Fibroblast of skin of scalp (primary cell): ENCODE data around the gene GNPDA1.
A peak's percentile ranks its signal among the peaks of the same experiment; 100 is the strongest.

ENCODE experiments used
- DNase-seq: peaks from one replicate; pipeline ENCODE4 v3.0.0-alpha.2; 2013

GNPDA1 gene

DNA sequence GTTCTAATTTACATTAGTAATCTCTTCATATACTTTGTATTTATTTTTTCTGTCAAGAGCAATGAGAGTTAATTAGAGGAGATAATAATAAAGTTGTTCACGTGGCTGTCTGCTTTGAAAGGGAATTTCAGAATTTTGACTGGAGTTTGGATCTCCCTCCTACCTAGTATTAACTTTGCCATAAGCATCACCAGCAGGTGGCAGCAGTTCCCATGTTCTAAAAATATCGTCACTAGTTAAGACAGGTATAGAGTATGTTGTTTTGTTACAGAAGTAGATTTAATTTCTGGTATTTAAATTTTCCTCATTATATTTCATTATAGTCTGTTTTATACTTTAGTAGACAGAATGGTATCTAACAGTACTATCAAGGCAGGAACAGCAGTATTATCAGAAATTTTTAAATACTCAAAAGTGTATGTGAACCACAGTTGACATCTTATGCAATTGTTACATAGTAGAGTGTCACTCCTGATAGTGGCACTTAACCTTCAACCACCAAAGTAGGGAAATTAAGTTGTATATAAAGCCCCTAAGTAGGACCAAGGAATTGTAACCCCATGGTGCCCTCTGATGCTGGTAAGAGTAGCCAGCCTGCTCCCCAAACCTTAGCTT, 20.4 kb downstream of the GNPDA1 start:
- peak; percentile 57 for DNase-seq

DNA sequence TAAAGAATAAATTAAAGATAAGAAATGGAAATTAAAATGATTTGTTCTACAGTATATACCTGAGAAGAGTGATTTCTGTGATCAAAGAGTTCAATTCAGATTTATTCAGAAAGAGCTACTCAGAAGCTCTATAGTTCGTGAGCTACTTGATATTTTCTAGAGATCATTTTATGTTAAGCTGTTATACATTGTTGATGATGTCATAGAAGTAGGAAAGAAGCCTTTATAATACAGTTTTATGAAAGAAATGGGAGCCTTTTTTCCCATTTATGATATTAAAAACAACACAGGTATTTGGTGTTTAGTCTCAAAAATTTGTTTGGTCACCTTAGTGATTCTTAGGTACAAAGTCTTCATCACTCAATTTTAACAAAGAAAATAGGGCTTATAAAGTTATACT, 23.1 kb downstream of the GNPDA1 start:
- DNase-seq = no peak

DNA sequence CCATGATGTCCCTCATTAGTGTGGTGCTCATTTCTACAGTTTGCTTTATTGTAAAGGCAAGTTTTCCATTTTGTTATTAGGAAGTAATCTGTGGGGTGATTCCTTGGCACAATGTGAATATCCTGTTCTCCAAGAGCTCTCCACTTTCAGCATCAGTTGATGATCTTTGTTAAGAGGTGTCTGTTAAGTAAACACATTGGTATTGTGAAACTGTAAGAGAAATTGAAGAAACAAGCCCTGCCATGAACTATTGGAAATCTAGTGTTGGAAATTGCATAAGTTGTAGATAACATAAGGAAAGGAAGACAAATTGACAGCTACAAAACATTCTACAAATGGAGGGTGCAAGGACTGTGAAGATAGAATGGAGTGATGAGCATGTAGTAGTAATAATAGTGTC, 26.8 kb downstream of the GNPDA1 start:
- no peak for DNase-seq

DNA sequence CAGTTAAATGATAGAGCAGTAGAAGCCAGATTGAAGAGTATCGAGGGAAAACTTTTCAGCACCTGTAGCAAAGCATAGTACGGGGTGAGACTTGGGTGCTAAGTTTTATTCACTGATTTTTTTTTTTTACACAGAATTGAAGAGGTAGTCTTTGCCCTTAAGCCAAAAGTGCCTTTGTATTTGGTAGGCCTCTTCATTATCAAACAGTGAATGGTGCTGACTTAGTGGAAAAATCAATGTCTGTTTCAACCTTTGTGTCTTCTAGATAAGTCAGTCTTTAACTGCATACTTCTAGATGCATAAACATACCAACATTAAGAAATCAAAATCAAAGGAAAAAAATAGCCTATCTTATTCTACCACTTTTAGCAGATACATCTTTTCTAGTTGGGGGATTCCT, 30.2 kb downstream of the GNPDA1 start:
- DNase-seq = no peak

DNA sequence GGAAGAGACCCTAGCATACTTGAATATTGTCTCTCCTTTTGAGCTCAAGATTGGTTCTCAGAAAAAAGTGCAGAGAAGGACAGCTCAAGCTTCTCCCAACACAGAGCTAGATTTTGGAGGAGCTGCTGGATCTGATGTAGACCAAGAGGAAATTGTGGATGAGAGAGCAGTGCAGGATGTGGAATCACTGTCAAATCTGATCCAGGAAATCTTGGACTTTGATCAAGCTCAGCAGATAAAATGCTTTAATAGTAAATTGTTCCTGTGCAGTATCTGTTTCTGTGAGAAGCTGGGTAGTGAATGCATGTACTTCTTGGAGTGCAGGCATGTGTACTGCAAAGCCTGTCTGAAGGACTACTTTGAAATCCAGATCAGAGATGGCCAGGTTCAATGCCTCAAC, 34.4 kb downstream of the GNPDA1 start:
- no peak for DNase-seq

DNA sequence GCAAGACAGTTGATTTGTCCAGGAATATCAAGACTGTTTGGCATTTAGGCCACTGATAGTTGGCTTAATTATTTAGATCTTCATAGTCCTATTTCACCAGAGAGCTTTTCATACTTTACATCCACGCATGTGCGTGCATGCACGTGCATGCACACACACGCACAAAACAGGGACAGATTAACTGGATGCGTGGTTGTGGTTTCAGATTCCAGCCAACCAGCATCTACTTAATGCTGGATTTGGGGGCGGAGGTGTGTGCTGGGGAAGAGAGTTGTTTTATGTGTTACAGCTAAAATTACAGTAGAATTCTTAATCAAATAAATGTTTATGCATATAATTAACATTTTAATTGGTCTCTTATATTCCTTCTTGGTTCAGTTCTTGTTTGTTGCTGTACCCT, 36.7 kb downstream of the GNPDA1 start:
- no peak for DNase-seq

DNA sequence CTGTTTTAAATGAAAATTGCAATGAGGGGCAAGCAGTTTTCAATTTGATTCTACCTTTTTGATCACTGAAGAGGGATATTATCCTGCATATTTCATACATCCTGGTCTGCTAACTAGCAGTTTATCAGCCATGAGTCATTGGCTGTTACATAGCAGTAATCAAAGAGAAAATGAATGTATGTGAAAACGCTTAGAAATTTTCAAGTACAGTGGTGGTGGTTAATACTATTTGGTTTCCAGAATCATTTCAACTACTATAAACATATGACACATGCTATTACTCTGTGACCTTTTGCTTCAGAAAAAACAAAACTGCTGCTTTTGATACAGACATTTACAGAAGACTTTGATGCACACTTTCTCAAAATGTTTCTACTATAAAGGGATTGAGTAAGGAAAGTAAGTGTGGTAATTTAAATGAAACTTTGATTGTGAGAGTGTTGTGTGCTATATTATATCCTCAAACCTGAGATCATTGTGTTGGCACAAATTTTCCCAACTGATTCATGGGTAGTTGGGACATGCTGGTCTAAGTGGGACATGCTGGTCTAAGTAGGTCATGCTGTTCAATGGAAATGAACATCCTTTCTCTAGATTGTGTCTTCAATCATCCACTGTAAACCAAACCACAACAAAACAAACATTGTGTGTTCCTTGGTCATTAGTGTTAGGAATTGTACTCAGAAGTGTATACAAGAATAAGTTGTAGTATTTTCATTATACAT, 38.8 kb downstream of the GNPDA1 start:
- peak; percentile 17 for DNase-seq

DNA sequence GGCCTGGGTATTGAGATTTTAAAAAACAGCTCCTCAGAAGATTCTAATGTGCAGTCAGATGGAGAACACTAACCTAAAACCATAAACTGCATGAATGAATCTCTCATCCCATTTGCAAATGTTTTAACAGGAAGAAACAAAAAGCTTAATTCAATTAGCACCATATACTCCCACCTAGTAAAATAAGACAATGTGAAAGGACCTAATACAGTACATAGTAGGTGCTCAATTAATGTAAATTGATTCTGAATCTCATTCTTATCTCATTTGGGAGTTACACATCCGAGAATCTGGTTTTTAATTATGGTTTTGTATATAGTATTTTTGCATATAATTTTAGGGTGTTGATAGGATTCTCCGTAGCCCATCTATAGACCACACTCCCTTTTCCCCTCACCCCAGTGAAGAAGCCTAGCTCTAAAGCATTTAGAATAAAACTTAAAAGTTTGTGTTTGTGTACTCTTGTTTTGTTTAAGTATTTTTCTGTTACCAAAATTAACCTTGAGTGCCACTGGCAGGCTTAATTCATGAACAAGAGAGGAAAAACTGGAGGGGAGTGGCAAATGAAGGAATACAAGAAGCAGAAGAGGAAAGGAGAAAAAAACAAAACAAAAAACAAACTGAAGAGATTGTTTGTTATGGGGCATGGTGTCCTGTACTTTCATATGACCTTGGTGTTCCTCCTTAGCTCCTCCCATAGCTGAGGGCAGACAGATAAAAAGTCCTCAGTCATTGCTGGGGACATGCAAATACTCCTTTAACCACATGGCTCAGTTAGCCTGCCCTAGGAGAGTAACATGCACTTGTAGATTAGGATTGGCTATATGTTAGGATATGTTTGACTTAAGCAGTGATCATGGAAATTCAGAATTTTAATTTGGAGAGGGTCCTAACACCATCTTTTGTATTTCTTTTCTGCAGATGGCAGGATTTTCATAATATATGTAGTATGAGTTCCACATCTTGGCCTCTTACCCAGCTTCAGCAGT, 42.8 kb downstream of the GNPDA1 start:
- peak; percentile 7 for DNase-seq

DNA sequence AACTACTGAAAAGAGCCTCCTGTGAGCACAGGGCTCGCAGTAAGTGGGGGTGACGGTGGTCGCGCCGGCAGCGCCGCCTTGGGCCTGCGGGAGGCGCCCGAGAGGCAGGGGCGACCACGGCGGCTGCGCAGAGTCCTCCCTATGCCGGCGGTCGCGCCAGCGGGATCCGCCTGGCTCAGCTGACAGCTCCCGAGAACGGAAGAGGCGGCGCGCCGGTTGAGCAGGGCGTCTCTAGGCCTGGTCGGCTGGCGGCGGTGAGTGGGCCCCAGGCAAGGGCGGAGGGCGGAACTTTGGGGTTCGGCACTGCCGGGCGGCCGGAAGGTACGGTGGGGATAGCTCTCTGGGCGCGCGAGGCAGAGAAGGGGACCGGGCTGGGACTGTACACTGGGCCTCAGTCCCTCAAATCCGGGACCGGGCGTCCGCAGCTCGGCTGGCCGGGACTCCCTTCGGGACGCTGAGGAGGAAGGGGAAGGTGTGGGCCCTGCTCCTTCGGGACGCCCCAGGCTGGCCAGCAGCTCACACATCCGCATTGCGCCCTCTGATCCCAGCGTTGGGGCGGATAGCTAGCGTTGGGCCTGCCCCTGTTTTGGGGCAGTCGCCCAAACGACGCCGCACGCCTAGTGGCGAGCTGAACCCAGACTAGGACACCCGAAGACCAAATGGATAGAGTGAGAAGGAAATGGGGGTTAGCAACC, 43.8 kb downstream of the GNPDA1 start, which contains the start of gene RNF14:
RNF14 (plus strand) TSS at position 192 of the 695 bp plus-strand sequence. CDS start 4,484 bp downstream, outside the sequence.
- peak; percentile 94 for DNase-seq

DNA sequence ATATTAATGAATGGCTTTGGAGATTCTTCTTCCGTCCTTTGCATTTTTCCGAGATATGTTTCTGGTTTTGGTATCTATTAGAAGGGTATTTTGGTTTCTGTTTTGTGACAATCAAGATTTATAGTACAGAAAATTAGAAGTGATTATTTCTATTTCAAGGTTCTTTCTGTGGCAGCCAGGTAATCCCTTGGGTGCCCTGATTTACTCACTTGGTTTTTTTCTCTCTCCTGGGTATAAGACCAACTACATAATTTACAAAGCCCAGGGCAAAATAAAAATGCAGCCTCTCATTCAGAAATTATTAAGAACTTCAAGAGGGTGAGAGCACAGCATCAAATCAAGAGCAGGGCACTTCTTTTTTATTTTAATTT, 45.9 kb downstream of the GNPDA1 start:
- no peak for DNase-seq

DNA sequence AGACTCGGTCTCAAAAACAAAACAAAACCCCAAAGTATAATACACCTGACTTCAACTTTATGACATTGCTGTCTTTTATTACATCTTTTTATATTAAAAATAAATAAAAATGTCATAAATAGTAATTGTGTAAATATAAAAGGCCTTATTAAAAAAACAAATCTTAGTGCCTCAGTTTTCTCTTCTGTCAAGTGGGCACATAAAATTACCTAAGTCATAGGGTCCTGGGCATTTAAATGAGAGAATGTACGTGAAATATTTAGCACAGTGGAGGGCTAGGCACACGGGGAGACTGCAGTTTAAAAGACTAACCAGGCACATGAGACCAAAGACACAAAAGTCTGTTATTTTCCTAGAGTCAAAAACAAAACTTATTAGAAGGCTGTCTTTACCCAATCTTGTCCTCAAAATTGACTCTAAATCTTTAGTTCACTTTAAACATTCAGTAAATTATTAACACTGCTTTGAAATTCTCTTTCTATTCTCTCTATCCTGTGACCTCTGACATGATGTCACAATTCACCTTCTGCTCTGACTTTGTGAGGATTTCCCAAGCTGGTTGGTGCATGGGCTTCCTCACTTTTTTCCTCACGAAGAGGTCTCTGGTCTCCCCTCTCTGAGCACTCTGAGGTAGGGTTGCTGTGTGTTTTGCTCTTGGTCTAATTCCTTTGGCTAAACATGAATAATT, 46.4 kb downstream of the GNPDA1 start:
- no peak for DNase-seq

DNA sequence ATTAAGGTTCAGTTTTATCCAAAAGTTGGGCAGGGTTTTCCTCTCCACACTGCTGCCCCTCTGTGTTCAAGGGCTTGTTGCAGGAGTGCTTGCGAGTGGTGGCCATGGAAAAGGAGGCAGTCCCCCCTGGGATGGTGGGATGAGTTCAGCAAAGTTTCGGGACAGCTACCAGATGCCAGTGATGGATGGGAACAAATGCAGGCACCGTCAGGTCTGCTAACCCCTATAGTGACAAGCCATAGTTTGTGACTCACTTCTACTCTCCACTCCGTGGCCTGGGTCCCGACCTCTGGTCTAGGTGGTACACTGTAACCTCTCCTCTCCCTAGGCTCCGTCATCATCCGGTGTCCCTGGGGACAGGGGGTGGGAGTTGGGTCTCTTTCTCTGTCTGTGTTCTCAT, 47.8 kb downstream of the GNPDA1 start:
- no peak for DNase-seq

DNA sequence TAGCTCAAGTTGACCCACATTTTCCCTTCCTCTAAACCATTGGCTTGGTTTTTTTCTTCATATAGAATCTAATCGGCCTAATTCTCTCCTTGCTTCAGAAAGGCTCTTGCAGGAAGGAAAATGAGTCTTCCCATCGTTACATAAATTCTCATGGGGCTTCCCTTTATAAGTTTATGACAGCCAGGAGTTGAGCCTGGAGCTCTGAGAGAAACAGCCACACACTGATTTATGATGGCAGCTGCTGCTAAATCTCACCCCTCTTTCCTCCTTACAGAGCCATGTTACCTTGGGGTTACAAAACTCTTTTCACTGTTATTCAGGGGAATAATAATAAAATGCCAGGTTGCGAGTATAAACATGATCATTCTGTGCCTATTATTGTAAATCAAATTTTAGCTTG, 49.1 kb downstream of the GNPDA1 start:
- DNase-seq = no peak

DNA sequence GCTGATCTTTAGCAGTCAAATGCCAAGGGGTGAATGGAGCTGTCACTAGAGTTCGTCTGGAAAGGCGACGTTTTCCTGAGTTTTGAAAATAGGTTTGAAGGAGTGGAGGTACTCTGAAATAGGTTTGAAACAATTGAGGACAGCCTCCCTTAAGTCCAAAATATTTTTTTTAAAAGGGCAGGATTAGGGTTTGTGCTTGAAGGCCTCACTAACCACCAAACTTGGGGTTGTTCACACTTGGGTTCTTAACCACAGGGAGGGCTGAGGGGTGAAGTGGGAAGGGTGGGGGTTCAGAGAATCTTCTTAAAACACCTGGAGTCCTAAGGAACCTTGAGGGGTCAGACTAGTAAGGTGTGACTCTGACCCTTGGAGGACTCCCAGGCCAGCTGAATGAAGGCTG, 51.4 kb downstream of the GNPDA1 start:
- DNase-seq = no peak

DNA sequence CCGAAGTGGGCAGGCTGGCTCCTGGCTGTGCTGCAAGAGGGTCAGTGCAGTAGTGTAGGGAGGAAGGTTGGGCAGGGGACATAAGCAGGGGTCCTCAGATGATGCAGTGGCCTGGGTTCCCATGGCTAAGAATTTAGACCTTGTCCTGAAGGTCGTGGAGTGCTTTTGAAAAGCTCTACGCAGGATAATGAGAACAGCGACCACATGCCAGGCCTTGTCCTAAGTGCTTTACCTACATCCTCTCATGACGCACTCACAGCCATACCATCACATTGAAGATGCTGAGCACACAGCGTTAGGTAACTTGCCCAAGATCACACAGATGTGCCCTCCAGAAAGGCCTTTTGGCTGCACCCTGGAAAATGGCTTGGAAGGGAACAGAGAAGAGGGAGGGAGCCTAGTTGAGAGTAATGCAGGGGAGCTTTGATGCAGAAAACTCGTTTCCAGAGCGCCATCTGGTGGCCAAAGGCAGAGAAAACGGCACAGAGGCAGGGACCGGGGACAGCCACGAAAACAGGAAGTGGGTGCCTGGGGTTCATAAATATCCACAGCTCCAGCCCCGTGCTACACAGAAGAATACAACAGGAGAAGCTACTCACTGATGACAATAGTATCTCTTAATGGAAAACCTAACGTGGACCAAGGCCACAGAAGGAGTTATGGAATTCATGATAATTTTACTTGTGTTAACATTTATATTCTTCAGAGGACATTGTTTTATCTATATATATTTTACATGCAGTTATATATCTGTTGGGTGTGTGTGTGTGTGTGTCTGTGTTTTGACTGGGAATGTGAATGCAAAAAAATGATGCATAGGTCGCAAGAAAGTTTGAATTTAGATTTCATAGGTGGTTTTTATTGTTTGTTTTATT, 52.1 kb downstream of the GNPDA1 start:
- peak; percentile 87 for DNase-seq

DNA sequence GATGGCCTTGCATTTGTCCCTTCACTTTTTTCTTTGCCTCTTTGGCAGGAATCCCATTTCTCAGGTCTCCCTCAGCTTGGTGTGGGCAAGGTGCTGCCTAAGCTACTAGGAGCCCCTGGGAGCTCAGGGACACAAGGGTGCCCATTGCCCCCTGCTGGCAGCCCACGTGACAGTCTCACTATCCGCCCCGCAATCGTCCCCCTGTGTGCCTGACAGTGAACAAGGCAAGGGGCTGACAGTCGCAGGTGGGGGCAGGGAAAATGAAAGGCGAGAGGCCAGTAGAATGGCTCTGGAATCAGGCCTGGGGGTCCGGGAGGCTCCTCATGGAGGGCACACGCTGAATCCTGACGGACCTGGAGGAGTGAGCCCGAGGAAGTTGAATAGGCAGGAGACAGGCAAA, 52.8 kb downstream of the GNPDA1 start:
- no peak for DNase-seq

DNA sequence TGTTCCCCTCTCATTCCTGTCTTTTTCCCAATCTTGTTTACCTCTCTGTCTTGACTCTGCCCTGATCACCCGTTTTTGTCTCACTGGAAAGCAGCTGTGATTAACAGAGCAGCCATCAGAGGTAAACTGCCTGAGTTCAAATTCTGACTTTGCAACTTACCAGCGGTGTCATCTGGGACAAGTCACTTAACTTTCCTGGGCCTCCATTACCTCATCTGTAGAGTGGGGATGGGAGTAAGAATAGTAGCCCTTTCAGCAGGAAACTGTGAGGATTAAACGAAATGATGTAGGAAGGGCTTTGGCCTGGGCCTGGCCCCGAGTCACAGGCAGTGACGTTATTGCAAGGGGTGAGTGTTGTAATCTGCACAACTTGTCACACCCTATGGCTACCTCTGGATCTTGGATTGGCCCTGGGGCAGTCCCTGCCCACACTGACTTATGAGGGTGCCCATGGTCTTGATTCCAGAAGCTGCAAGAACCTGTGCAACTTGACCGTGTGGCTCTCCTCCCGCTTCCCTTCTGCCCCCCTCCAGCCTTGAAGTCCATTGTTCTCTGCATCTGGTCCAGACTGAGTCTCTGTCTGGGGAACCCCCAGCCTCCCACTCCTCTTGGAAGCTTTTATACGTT, 54.2 kb downstream of the GNPDA1 start:
- no peak for DNase-seq

DNA sequence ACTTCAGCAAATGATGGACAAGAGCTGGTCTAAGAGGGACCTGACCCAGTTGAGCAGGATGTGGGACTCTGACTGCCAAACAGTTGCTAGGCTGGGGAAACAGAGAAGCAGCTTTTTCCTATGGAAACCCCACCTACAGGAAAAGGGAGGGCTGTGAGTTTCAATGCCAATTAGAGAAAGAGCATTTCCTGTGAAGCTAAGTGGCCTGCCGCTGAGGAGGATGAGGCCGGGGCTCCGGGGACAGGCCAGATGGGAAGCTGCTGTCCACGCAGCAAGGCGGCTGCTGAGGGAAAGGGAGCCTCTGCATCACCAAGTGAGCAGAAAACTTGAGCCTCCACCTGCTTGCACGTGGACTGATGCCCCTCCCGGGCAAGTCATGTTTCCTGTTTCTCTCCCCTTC, 54.7 kb downstream of the GNPDA1 start, which contains the start of gene PCDH12:
PCDH12 (minus strand) TSS at position 90 of the 400 bp plus-strand sequence. CDS start 351 bp downstream, outside the sequence.
- DNase-seq = no peak

DNA sequence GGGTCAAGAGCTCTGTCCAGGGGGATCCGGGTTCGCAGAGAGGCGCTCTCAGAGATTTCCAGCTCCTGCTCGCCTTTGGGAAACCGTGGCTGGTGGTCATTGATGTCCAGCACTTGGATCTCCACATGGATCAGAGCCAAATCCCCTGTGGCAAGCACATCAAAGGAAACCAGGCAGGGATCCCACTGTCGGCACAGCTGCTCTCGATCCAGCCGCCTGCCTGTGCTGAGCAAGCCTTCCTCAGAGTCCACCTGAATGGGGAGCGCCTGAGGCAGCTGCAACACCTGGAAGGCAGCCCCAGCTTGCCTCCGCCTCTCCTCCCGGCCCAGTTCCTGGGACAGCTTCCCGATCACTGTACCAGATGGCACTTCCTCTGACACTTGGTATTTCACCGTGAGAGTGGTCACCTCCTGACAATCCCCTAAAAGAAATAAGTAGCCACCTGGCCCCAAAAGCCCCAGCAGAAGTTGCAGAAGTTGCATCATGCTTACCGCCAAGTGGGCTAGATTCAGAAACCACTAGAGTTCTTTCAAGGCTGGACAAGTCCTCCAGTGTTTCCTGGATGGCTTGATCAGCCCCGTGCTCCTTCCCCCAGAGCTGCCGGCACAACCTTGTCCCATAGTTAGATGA, 55.3 kb downstream of the GNPDA1 start:
- DNase-seq = no peak

DNA sequence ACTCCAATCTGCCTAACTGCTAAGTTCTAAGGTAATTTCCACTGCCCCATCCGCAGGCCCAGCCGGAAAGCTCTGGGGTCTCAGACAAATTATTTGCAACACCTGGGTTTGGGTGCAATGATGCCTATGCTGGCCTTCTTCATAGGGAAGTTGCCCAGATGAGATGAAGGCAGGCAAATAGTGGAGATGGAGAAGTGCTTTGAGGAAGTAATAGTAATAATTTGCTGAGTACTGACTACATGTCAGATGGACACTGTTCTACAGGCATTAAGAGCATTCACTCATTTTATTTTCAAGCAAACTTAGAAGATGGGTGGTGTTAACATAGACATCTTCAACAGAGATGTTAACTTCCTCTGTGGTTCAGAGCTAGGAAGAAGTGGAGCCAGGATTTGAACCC, 58.6 kb downstream of the GNPDA1 start:
- DNase-seq = no peak
